KOPT-K1 (cell line): ENCODE measurements around the gene MAB21L4.

ENCODE experiments used
- H3K27ac ChIP-seq: fragments of 200-600 bp; sonication (generic); 2 replicates; pipeline ENCODE4 v1.5.1; 2016; ENCODE audit warnings: antibody characterized with exemption, mild to moderate bottlenecking, low read depth, low read length; ENCODE audit not compliant: poor library complexity, severe bottlenecking
- H3K36me3 ChIP-seq: fragments of 200-600 bp; sonication (generic); 2 replicates; pipeline ENCODE4 v1.5.1; 2017; ENCODE audit warnings: antibody characterized with exemption, mild to moderate bottlenecking, low read length, moderate library complexity; ENCODE audit not compliant: insufficient read depth
- H3K9me3 ChIP-seq: fragments of 200-600 bp; sonication (generic); 2 replicates; pipeline ENCODE4 v1.5.1; 2017; ENCODE audit warnings: antibody characterized with exemption, low read length, mild to moderate bottlenecking; ENCODE audit not compliant: insufficient read depth, poor library complexity, severe bottlenecking

The MAB21L4 gene

DNA sequence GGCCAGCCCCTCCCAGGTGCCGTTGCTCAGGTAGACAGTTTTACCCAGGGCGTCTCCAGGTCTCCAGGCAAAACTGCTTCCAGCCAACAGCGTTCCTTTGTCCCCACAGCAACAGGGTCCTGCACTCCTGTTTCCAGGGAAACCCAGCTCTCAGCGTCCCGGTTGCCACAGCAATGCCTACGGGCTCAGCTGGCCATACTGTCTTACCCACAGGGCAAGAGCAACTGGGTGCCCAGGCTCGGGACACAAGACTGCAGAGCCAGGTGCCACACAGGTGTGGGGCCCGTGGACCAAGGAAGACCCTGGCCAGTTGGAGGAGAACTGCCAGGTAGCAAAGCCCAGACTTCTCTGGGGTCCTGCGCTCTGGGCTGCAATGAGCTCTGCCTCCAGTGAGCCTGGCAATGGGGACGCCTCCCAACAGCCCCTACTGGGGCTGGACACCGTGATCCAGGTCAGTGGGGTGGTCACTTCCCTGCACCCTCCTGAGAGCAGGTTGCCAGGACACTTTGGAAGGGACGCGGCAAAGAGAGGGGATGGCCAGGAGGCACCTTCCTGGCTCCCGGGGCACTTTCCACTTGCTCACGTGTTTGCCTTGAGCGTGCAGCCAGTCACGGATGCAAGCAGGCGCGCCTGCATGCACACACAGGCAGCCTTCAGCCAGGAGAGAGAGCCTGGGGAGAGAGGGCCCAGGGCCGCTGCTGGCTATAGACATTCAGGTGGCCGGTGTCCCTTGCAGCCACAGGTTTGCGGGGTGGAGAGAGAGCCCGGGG lies 10.4 kb upstream of the MAB21L4 start, which contains the start of gene CROCC2:
Gene CROCC2 (plus strand): TSS at position 196 of the 770 bp plus-strand sequence. CDS start 178 bp downstream, at position 374.
- no peaks in the 10 kb centered on the region for H3K36me3 ChIP-seq
- H3K9me3 ChIP-seq, result no peaks in the 10 kb centered on the region
- no peak within 1 kb of the TSS for H3K27ac ChIP-seq

DNA sequence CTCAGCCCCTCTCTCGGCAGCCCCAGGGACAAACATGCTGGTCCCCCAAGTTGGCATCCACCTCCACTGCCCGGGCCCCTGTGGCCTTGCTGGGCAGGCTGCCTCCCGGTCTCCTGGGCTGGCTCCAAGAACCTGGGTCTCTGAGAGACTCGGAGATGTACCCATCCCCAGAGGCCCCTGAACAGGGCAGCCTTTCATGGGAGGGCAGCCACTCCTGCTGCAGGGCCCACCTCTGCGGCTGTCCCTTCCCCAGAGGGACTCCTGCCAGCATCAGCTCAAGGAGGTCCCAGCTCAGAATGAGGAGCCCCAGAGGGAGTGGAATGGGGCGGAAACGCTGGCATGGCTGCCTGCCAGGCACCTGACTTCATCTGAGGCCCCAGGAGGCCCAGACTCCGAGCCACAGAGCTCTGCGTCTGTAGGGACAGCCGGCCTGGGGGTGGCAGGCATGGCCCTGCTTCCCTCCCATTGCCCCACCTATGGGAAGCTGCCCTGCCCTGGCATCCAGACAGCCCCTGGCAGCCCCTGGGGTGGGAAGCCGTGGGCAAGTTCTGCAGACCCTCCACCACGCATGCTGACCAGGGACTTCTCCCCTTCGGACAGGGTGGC lies 9.3 kb upstream of the MAB21L4 start:
- Histone ChIP-seq H3K36me3 (no peaks in the 10 kb centered on the region), H3K27ac (no peak overlapping the region), H3K9me3 (no peaks in the 10 kb centered on the region)

DNA sequence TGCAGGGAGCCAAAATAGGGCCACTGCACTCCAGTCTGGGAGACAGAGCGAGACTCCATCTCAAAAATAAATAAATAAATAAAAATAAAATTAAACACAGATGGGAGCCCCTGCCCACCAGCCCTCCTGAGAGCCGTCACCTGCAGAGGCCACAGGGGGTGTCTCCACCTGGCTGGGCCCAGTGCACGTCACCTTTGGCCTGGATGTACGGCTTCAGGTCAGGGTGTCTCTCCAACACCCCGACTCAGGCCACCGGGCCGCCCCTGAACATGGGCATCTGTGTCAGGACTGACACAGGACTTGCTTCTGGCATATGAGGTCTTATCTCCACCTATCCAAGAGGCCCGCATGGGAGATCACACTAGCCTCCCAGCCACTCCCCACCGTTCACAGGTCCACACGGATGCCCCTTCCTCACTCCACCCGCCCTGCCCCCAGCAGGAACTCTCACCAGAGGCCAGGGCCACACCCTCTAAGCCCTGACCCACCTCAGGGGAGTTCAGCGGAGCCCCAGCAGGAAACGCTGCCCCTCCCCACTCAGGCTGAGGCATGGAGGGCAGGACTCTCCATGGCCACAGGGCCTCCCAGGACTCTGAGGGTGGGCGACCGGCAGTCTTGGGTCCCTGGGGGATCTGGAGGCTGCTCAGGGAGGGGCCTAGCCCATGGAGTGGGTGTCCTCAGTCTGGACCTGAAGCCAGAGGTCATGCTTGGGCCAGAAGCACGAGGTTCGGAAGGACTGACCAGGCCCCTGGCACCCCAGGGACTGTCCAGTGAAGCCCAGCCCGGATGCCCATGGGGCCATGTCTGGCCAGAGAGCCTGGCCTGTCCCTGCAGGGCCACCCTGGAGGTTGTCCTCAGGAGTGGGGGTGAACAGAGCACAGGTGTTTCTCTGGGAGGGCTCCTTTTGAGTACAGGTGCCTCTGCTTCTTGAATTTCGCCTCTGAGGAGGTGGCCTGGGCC lies 8.5 kb upstream of the MAB21L4 start:
- no peaks in the 10 kb centered on the region for H3K36me3 ChIP-seq
- no peaks in the 10 kb centered on the region for H3K9me3 ChIP-seq
- no peak overlapping the region for H3K27ac ChIP-seq

DNA sequence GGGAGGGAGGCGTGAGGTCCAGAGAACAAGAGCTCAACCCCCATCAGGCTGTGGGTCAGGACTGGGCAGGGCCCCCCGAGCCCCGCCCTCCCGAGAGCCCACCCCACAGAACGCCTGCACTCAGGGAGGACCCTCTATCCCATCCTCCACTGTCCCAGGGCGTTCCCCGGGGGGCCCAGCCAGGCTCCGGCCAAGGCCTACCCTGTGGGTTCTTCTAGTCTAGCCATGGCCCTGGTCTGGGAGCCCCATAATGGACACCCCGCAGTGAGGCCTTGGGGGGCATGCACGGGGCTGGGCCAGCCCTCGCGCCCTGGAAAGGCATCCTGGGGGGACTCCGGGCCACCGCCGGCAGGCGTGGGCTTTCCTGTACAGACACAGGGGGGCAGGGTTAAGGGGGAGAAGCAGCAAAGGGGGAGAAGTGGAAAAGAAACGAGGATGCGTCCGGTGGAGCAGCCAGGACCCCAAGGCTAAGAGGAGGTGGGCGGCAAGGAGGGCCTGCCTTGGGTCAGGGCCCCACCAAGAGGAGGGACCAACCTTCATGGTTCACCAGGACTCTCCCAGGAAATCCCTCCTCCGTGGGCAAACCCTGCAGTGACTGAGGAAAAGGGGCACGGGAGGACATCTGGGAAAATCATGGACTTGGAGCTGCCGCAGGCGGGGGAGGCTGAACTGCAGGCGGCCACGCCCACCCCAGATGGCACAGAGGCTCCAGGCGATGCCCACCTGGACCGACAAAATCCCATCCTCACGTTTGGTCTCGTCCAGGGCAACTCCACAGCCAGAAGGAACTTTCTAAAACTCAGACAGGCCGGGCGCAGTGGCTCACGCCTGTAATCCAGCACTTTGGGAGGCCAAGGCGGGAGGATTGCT lies 7.5 kb upstream of the MAB21L4 start:
- Histone ChIP-seq H3K27ac (no peak overlapping the region), H3K36me3 (no peaks in the 10 kb centered on the region), H3K9me3 (no peaks in the 10 kb centered on the region)

DNA sequence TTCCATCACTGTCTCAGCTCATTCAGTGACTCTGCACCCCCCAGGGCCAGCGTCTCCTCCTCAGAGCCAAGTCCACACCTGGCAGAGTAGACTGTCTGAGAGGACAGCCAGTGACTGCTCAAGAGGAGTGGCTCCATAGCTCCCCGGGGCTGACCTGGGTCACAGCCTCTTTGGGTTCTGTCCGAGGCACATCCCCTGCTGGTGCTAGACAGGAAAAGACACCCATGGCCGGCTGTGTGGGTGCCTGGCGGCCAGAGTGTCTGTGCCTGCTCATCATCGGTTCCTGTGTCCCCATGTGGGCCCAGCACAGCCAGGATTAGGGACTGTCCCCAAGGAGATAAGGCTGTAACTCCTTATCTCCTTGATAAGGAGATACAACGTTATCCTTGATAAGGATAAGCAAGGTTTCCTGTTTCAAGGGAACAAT lies 6.7 kb upstream of the MAB21L4 start:
- no peaks in the 10 kb centered on the region for H3K36me3 ChIP-seq
- no peak overlapping the region for H3K27ac ChIP-seq
- H3K9me3 ChIP-seq, result no peaks in the 10 kb centered on the region

DNA sequence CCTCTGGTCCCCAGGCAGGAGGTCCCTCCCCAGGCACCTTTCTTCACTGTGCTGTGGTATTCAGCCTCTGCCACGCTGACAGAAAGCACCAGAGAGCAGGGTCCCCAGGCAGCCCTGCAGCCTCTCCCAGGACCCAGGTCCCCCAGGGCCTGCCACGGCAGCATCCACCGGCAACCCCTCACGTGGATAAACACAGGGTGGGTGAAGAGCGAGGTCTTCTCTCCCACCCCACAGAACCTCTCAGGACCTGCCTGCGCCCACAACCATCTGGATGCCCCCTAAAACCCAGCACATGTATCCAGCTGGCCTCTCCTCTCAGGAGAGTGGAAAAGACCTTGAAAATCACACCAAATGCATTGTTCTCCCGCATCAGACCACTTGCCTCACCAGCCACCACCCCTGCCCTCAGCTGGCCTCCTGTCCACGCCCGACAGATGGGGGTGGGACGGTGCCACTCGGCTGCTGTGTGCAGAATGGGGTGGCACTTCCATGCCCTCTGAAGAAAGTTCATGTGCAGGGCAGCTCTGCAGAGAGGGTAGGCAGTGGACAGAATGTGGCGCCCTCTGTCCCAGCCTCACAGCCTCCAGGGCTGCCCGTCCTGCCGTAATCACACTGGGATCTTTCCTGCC lies 6.1 kb upstream of the MAB21L4 start:
- Histone ChIP-seq H3K27ac (no peak overlapping the region), H3K36me3 (no peaks in the 10 kb centered on the region), H3K9me3 (no peaks in the 10 kb centered on the region)

DNA sequence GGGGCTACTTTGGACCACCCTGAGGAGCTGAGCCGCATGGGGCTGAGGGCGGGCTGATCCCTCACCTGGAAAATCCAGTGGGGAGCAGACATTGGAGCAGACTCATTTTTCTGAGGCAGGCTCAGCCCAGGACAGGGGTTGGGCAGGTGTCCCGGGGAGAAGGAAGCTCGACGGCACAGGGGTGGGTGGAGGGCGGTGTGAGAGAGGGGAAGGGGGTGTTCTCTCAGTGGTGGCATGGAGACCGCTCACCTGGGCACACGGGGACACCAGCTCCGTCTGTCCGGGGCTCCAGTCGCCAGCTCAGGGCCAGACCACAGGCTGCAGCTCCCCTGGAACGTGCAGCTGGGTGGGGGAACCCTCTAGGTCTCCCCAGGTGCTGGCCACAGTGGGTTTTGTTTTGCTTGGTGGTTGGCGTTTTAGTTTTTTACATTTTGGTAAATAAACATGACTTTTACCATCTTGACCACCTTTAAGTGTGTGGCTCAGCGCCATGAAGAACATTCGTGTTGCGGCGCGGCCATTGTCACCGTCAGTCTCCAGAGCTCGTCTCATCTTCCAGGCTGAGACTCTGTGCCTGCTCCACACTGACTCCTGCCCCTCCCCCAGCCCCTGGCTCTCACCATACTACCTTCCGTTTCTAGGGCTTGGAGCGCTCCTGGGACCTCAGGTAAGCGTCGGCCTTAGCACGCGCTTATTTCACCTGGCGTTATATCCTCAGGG lies 4.3 kb upstream of the MAB21L4 start:
- Histone ChIP-seq H3K36me3 (no peaks in the 10 kb centered on the region), H3K9me3 (no peaks in the 10 kb centered on the region), H3K27ac (no peak overlapping the region)

DNA sequence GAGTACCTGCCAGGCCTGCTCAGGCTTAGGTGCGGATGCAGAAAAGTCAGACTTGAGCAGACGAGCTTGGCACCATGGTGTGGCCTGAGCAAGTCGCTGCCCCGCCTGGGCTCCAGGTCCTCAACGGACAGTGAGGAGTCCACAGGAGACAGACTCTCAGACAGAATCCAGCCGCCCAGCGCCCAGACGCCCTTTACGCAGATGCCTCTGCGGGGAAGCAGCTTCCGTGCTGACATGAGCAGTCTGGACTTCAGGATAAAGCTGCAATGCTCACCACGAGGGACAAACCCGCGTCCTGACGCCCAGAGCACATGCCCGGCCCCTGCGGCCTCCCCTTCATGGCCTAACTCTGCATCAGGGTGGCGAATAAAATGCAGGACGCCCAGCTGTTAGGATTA lies 3.5 kb upstream of the MAB21L4 start:
- H3K36me3 ChIP-seq, result no peaks in the 10 kb centered on the region
- H3K27ac ChIP-seq, result no peak overlapping the region

DNA sequence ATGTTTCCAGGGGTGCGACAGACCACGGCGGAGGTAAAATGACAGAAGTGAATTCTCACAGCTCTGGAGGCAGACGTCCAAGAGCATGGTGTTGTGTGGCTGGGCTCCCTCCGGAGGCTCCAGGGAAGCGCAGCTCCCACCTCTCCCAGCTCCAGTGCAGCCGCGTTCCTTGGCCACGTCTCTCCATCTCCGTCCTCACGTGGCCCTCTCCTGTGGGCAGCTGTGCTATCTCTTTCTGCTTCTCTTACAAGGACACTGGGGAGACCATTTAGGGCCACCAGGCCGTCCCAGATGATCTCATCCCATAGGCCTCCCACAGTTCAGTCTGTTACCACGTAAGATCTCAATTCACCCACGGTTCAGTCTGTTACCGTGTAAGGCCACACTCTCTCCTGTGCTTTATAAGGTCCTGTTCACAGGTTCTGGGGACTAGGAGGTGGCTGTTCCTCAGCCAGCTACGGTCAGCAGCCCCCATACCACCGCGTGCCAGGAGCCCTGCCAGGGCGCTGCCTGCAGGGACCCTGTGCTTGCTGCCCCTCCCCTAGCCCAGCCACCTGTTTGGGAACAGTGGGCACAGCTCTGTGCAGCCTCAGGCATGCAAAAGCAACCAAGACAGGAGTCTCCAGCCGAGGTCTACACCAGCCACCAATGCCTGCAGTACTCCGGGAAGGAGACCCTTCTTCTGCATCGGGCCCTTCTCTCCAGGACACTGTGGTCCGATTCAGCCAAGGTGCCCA lies 2.9 kb upstream of the MAB21L4 start:
- H3K36me3 ChIP-seq, result no peaks in the 10 kb centered on the region
- H3K9me3 ChIP-seq, result no peaks in the 10 kb centered on the region
- no peak overlapping the region for H3K27ac ChIP-seq

More for the DNA sequence above, 3.5 kb upstream of the MAB21L4 start:
- H3K9me3 ChIP-seq, result no peaks in the 10 kb centered on the region

DNA sequence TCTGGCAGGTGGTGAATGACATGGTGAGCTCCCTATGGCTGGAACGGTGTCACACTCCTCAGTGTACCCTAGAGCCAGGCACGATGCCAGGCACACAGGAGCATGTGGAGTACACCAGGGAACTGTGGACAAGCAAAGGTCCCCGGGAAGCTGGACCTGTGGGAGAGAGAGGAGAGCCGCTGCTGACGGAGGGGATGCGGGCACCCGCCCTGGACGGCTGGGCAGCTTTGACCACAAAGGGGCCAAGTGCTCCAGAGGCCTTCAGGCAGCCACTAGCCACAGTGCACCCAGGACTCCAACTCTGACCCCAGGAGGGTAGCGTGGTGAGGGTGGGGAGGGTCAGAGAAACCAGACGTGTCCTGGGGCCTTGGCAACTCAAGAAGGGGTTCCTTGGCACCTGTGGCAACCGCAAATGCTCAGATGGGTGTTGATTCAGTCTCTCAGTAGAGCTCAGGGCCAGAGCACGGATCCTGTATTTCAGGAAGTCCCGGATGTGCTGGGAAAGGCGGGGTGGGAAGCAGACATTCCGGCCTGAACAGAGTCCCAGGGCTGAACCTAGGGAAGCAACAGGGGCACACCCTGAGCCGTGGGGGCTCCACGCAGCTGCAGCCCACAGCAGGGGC lies 2.3 kb upstream of the MAB21L4 start:
- Histone ChIP-seq H3K36me3 (no peaks in the 10 kb centered on the region), H3K27ac (no peak overlapping the region), H3K9me3 (no peaks in the 10 kb centered on the region)

DNA sequence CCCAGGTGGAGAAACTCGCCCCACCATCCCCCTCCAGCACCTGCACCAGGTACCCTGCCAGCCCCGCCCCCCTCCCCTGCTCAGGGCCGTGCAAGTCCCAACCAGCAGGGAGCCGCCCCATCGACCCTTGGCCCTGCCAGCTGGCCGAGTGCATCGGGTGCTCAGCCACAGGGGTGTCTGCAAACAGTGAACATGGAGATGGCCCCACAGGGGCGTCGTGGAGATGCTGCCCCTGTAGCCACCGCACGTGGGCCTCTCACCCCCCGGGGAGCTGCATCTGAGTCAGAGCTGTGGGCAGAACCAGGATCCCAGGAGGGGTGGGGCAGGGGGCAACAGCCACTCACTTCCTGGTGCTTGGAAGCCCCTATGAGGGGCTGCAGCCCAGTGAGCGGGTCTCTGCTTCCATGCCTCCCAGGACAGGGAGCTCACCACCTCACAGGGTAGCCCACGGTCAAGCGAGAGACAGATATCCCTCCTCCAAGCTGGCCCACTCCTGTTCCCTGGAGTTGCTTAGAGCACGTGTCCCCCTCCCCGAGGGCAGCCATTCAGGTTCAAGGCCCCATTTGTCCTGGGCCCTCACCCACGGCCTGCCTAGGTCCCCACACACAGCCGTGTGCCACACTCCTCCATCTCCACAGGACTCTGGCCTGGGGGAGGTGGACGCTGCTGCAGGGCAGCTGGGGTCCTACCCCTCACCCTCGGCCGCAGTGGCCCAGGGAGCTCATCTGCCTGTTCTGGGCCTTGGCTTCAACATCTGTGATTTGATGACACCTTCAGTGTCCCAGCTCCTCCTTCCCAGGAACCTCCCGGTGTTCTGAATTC lies 1.1 kb upstream of the MAB21L4 start:
- Histone ChIP-seq H3K36me3 (no peaks in the 10 kb centered on the region), H3K9me3 (no peaks in the 10 kb centered on the region), H3K27ac (no peak overlapping the region)

DNA sequence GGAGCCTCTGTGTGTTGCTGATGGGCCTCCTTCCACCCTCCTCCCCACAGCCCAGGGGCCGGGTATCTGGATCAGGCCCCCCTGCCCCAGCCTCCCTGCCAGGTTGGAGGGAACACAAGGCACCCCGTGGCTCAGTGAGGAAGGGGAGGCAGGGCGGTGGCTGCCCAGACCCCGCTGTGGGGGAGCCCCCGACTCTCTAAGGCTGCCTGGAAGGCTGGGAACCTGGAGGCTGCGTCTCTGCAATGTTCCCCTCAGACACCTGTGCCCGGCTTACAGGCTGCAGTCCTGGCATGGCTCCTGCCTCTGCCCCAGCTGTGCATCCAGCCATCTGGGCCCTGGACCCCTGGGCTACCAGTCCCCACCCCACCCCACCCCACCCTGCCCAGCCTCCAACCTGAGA lies 438 bp upstream of the MAB21L4 start:
- H3K36me3 ChIP-seq, result no peaks in the 10 kb centered on the region
- H3K9me3 ChIP-seq, result no peaks in the 10 kb centered on the region
- H3K27ac ChIP-seq, result no peak overlapping the region
